Right lobe of liver (tissue), 6 donors: Measurements from ENCODE around the gene PKP3. TPM values are rescaled to one million over a fixed set of nuclear protein-coding genes. Genes with fewer than 3 reads are reported as not detected.
A peak's percentile ranks its signal among the peaks of the same experiment; 100 is the strongest.
"Not testable (repeated sequence)": the region's sequence is repeated elsewhere in the genome, so short reads cannot be mapped to it uniquely, and the experiment has no call there.

ENCODE experiments used
- ATAC-seq, 4 donors: fragments of 200-7000 bp; cut with Tn5 transposase; one replicate each; pipeline ENCODE4 v1.9.1; 2020; ENCODE audit warnings: mild to moderate bottlenecking in 4 of 4, moderate library complexity in 4 of 4
- DNase-seq, 3 donors: peaks; one replicate each; pipeline ENCODE4 v3.0.0-alpha.2; 2020
- H3K27ac ChIP-seq, 3 donors: fragments of 200-600 bp; one replicate each; pipeline ENCODE4 v1.8.0; 2022
- H3K27me3 ChIP-seq, 2 donors: fragments of 200-600 bp; one replicate each; pipeline ENCODE4 v1.8.0; 2022
- H3K36me3 ChIP-seq, 4 donors: fragments of 200-600 bp; sonication (generic) in 1 of 4; one replicate each; pipeline versions ENCODE4 v1.5.1 to v1.8.0; 2017 to 2022; ENCODE audit warnings: control low read depth in 1 of 4
- H3K4me1 ChIP-seq, 4 donors: fragments of 200-600 bp; sonication (generic) in 1 of 4; one replicate each; pipeline versions ENCODE4 v1.5.1 to v1.8.0; 2017 to 2022; ENCODE audit warnings: control low read depth in 1 of 4
- H3K4me3 ChIP-seq, 3 donors: fragments of 200-600 bp; one replicate each; pipeline ENCODE4 v1.8.0; 2022
- H3K9me3 ChIP-seq, 4 donors: fragments of 200-600 bp; sonication (generic) in 1 of 4; one replicate each; pipeline versions ENCODE4 v1.5.1 to v1.8.0; 2017 to 2022; ENCODE audit warnings: control low read depth in 1 of 4
- CTCF ChIP-seq, 4 donors: fragments of 200-600 bp in 3 of 4; fragments of 450-650 bp in 1 of 4; IDR thresholded peaks; one replicate each; pipeline versions ENCODE4 v1.5.1 to v1.8.0; 2016 to 2022; ENCODE audit warnings: antibody characterized with exemption in 4 of 4, mild to moderate bottlenecking in 2 of 4
- POLR2A ChIP-seq: fragments of 450-650 bp; IDR thresholded peaks from one replicate; pipeline ENCODE4 v1.6.1; 2017; ENCODE audit warnings: antibody characterized with exemption, mild to moderate bottlenecking
- WGBS: methylation state at CpG from one replicate; pipeline ENCODE4 v1.1.6; 2018; ENCODE audit warnings: low coverage, low lambda C conversion rate; ENCODE audit not compliant: insufficient coverage; ENCODE audit errors: missing lambda C conversion rate; 5-methylcytosine and 5-hydroxymethylcytosine counted together
- intact Hi-C, 2 donors: fragments of 100-400 bp; cut with DNase I; formaldehyde crosslinking; loops; one replicate each; pipeline versions ENCODE4 v1.11.2 to v1.14.1; 2022
- total RNA-seq, 6 experiments: library from RNA; depleted of rRNA in 2 of 6; stranded (reverse); fragments of >200 nt in 2 of 6; fragmentation: NEBNext Ultra II Directional in 3 of 6; extraction: Animal tissue kit (Norgen Biotek cat#: 25700) in 3 of 6; gene quantifications; one replicate each; pipeline versions ENCODE4 v1.1.0 to v1.2.4, GENCODE V29; 2016 to 2023
- donor health status: DM: no; HTN: yes; CAD: no.
- donor health status: DM: no; HTN: no; CAD: no.
- donor health status: DM: no; HTN: no; CAD: no.
- donor health status: DM: no; HTN: yes; CAD: no.
- donor health status: DM: no; HTN: yes; CAD: no.

Gene PKP3
- total RNA-seq, 6 experiments from 2014 or later = 0.43 to 1.5 (median 0.47) TPM; not detected in 3

DNA sequence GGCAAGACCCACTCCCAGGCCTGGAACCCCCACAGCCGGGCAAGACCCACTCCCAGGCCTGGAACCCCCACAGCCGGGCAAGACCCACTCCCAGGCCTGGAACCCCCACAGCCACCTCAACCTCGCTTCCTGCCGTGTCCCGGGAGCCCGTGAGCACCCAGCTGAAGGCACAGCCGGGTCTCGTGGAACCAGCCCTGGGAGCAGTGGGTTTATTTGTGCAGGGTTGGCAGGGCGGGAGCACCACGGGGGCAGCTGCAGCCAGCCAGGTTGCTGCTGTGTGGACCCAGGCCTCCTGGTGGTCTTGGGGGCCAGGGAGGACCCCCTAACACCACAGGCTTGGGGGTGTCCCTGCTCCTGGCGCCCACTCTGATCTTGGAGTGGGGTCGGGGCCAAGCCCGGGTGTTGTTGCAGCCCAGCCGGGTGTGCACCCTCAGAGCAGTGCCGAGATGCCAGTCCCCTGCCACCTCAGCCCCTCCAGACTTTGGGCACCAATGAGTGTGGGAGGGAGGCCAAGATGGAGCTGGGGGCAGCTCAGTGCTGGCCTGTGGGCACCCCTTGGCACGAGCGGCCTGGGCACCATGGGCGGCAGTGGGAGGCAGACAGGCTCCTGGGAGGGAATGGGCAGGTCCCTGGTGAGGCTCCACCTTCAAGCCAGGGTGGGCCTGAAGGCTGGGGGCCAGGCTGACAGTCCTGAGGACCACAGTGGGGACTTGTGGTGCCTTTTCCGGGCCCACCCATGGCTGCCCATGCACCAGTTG is 8.2 kb upstream of the PKP3 start:
- TF ChIP-seq CTCF (IDR thresholded peaks at IDR 0.05) = no peak
- TF ChIP-seq POLR2A = no peak

DNA sequence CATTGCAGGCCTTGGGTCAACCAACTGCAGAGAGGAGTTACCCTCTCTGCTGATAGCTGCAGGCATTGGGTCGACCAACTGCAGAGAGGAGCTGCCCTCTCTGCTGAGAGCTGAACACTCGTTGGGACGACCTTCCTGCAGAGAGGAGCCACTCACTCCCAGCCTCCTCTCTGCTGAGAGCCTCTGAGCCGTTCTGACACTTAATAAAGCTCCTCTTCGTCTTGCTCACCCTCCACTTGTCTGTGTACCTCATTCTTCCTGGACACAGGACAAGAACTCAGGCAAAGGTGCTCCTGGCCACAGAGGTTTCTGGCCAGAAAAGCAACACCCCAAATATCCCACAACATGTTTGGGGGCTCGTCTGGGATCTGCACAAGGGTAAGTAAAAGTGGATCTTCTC is 7.5 kb upstream of the PKP3 start:
- no peak for ATAC-seq
- H3K9me3 ChIP-seq = no peaks in the 10 kb centered on the region
- no peak overlapping the region for H3K27ac ChIP-seq
- no peak for DNase-seq
- no peaks in the 10 kb centered on the region for H3K4me1 ChIP-seq
- intact Hi-C loops = no loop called here
- no peak overlapping the region for H3K4me3 ChIP-seq
- 60% methylated on average over 2 of the region's 6 CpGs for WGBS
- no peaks in the 10 kb centered on the region for H3K27me3 ChIP-seq
- TF ChIP-seq POLR2A (no peak), CTCF (IDR thresholded peaks at IDR 0.05) (no peak)
- no peaks in the 10 kb centered on the region for H3K36me3 ChIP-seq

More for the DNA sequence above, 8.2 kb upstream of the PKP3 start:
- no CpG with 5 or more reads among the region's 19 CpGs for WGBS
- no peak overlapping the region for H3K27ac ChIP-seq
- H3K4me1 ChIP-seq = no peaks in the 10 kb centered on the region
- no peak overlapping the region for H3K4me3 ChIP-seq
- H3K36me3 ChIP-seq = no peaks in the 10 kb centered on the region
- intact Hi-C loops = no loop called here
- DNase-seq (no peak), ATAC-seq (peak in 1 of 4 donors; percentile 18)
- no peaks in the 10 kb centered on the region for H3K27me3 ChIP-seq
- no peaks in the 10 kb centered on the region for H3K9me3 ChIP-seq

GRCh38 chr11:387193-387793 is 6.7 kb upstream of the PKP3 start:
- H3K27ac ChIP-seq = no peak overlapping the region
- no peaks in the 10 kb centered on the region for H3K9me3 ChIP-seq
- no peak for DNase-seq
- no peak overlapping the region for H3K4me3 ChIP-seq
- TF ChIP-seq CTCF (IDR thresholded peaks at IDR 0.05) = no peak
- no peak for ATAC-seq
- 47% methylated on average over 4 of the region's 4 CpGs for WGBS
- H3K4me1 ChIP-seq = no peaks in the 10 kb centered on the region
- no peaks in the 10 kb centered on the region for H3K27me3 ChIP-seq
- intact Hi-C loops = no loop called here
- no peaks in the 10 kb centered on the region for H3K36me3 ChIP-seq

DNA sequence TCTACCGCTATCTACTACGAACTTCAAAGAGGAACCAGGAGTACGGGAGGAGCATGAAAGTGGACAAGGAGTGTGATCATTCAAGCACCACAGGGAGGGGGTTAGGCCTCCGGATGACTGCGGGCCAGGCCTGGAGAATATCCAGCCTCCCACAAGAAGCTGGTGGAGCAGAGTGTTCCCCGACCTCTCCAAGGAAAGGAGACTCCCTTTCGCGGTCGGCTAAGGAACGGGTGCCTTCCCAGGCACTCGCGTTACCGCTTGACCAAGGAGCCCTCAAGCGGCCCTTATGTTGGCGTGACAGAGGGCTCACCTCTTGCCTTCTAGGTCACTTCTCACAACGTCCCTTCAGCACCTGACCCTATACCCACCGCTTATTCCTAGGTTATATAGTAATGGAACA is 4.6 kb upstream of the PKP3 start:
- H3K27me3 ChIP-seq, ATAC-seq, DNase-seq, H3K4me1 ChIP-seq, H3K36me3 ChIP-seq, H3K9me3 ChIP-seq, H3K4me3 ChIP-seq, intact Hi-C loops, H3K27ac ChIP-seq: not testable (repeated sequence)
- WGBS = 76% methylated on average over 8 of the region's 17 CpGs

GRCh38 chr11:390175-390574 is 3.8 kb upstream of the PKP3 start:
- Histone ChIP-seq H3K27ac (no peak overlapping the region), H3K4me3 (no peak overlapping the region), H3K9me3 (no peaks in the 10 kb centered on the region), H3K36me3 (no peaks in the 10 kb centered on the region), H3K27me3 (no peaks in the 10 kb centered on the region), H3K4me1 (no peaks in the 10 kb centered on the region)
- intact Hi-C loops = no loop called here
- ATAC-seq (no peak), DNase-seq (no peak)
- WGBS = no CpG with 5 or more reads among the region's 11 CpGs
- TF ChIP-seq POLR2A (no peak), CTCF (IDR thresholded peaks at IDR 0.05) (no peak)
